Tibial nerve (tissue), 4 donors: ENCODE measurements around the gene GPC6. TPM values are rescaled to one million over a fixed set of nuclear protein-coding genes. Genes with fewer than 3 reads are reported as not detected.

ENCODE experiments used
- DNase-seq, 2 donors: peaks; one replicate each; pipeline ENCODE4 v3.0.0-alpha.2; 2019; ENCODE audit warnings: low spot score in 2 of 2
- H3K27ac ChIP-seq, 4 donors: fragments of 200-600 bp; sonication (generic) in 3 of 4; one replicate each; pipeline ENCODE4 v1.5.1; 2017 to 2019; ENCODE audit warnings: mild to moderate bottlenecking in 1 of 4
- H3K27me3 ChIP-seq, 2 donors: fragments of 200-600 bp; sonication (generic) in 1 of 2; one replicate each; pipeline versions ENCODE4 v1.5.1 to v1.6.0; 2017 to 2019
- H3K36me3 ChIP-seq, 3 donors: fragments of 200-600 bp; sonication (generic); one replicate each; pipeline ENCODE4 v1.5.1; 2018 to 2019
- H3K4me1 ChIP-seq, 4 donors: fragments of 200-600 bp; sonication (generic) in 3 of 4; one replicate each; pipeline ENCODE4 v1.5.1; 2017 to 2019
- H3K4me3 ChIP-seq, 4 donors: fragments of 200-600 bp; sonication (generic) in 3 of 4; one replicate each; pipeline ENCODE4 v1.5.1; 2017 to 2019; ENCODE audit warnings: mild to moderate bottlenecking in 1 of 4, moderate library complexity in 1 of 4
- H3K9me3 ChIP-seq, 4 donors: fragments of 200-600 bp; sonication (generic) in 3 of 4; one replicate each; pipeline ENCODE4 v1.5.1; 2017 to 2019
- EP300 ChIP-seq, 2 donors: sonication (generic); formaldehyde crosslinking; IDR thresholded peaks; one replicate each; pipeline ENCODE4 v1.6.1; 2017; ENCODE audit warnings: antibody characterized with exemption in 2 of 2, mild to moderate bottlenecking in 1 of 2
- POLR2A ChIP-seq, 2 donors: fragments of 450-650 bp; IDR thresholded peaks; one replicate each; pipeline ENCODE4 v1.6.1; 2017; ENCODE audit warnings: antibody characterized with exemption in 2 of 2, mild to moderate bottlenecking in 2 of 2, moderate library complexity in 2 of 2
- WGBS, 2 donors: methylation state at CpG; one replicate each; pipeline ENCODE4 v1.1.5; 2018; 5-methylcytosine and 5-hydroxymethylcytosine counted together
- total RNA-seq, 4 donors: library from RNA; depleted of rRNA; stranded (reverse); fragments of >200 nt; gene quantifications; one replicate each; pipeline ENCODE4 v1.1.0, GENCODE V29; 2016
- TF ChIP-seq, protein P1 (sequence below), 5 experiments: fragments of 200-600 bp in 3 of 5; fragments of 450-650 bp in 2 of 5; sonication (generic) in 3 of 5; IDR thresholded peaks; one replicate each; pipeline ENCODE4 v1.5.1; 2016 to 2019; ENCODE audit warnings: antibody characterized with exemption in 5 of 5, mild to moderate bottlenecking in 3 of 5, moderate library complexity in 2 of 5

The GPC6 gene
- total RNA-seq, 4 donors from 2014 or later = 21.9 to 39.5 (median 29.8) TPM

DNA sequence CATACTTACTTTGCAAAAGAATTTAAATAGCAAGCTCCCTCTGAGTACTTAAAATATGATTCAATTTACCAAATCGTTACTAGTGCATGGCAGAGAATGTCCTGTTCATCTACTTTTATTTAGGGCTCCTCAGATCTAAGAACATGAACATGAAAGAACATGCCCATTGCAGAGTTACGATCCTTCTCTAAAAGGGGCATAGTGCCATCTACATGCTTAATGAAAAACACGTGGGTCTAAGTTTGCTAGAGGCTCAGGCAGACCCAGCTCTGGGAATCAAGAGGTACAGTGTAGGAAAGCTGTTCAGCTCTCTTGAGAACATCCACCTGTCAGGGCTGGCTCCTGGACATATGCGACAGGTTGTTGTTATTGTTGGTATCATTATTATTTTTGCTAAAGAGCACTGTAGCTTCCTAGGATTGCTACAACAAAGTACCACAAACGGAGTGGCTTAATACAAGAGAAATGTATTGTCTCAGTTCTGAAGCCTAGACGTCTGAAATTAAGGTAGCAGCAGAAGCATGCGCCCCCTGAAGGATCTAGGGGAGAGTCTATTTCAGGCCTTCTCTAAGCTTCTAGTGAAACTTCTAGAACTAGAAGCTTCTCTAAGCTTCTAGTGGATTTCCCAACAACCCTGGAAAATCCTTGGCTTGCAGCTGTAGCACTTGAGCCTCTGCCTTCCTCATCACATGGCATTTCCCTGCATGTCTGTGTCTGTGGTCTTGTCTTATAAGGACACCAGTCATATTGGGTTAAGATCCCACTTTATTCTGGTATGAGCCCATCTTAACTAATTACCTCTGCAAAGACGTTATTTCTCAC is 1119.0 kb downstream of the GPC6 start:
- Histone ChIP-seq H3K36me3 (no peaks in the 10 kb centered on the region), H3K9me3 (no peaks in the 10 kb centered on the region), H3K4me1 (peaks cover 0 to 13% (median 6%) of the 10 kb centered on the region in 4 donors), H3K27me3 (no peaks in the 10 kb centered on the region), H3K4me3 (no peak overlapping the region), H3K27ac (no peak overlapping the region)
- 45 to 49% methylated on average over 8 of the region's 8 CpGs for WGBS, 2 donors
- TF ChIP-seq POLR2A (IDR thresholded peaks at IDR 0.05) = no peak
- no peak for TF ChIP-seq EP300 (IDR thresholded peaks at IDR 0.05)
- DNase-seq = no peak

DNA sequence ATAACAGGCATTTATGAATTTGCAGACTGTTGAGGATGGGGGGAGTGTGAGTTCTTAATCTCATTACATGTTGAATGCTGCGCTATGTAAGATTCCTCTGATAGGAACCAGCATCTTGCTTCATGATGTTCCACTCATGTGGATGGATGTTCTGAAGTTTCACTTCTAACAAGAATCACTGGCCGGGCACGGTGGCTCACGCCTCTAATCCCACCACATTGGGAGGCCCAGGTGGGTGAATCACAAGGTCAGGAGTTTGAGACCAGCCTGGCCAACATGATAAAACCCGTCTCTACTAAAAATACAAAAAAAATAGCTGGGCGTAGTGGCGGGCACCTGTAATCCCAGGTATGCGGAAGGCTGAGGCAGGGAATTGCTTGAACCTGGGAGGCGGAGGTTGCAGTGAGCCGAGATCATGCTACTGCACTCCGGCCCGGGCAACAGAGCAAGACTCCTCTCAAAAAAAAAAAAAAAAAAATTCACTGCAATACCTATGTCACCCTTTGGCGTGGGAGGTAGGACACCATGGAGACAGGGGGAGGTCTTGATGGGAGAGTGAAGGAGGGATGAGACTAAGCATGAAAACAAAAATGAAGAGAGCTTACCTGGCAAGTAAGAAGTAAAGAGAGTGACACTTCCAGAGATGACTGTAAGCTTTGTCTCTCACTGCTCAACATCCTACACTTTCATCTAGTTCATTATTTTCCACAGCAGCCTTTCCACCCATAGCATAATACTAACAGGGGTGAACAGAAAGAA is 1119.8 kb downstream of the GPC6 start:
- no peak overlapping the region for H3K4me3 ChIP-seq
- no peak overlapping the region for H3K27ac ChIP-seq
- H3K36me3 ChIP-seq = no peaks in the 10 kb centered on the region
- DNase-seq = no peak
- TF ChIP-seq EP300 (IDR thresholded peaks at IDR 0.05) (no peak), POLR2A (IDR thresholded peaks at IDR 0.05) (no peak)
- H3K27me3 ChIP-seq = no peaks in the 10 kb centered on the region
- peaks cover 0 to 13% (median 6%) of the 10 kb centered on the region in 4 donors for H3K4me1 ChIP-seq
- WGBS, 2 donors = 96 to 98% methylated on average over 13 of the region's 13 CpGs
- H3K9me3 ChIP-seq = no peaks in the 10 kb centered on the region

DNA sequence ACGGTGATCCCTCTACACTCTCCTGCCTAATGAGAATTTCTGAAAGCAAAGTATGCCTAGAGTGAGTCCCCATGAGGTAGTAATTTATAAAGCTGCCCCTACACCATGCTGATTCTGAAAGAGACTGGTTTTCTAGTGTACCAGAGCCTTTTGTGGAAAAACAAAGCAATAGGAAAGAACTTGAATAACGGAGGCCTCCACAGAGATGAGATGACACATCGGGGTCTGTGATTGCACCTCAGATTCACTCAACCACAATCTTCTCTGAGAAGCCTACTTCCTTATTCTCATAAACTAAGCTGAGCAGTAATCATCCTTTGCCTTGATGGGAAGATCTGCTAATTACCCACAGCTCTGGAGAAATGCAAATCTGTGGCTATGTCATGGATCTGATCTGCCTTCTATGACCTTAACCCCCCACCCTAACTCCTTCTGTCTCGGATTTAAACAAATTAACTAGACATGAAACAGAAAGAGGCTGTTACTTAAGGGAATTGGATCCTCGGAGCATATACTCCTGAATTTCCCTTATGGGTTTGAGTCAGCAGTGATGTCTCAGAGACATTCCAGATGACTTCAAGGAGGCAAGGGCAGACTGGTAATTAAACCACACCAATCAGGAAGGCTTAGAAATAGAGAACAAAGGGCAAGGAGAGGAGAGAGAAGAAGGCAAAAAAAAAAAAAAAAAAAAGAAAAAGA is 1124.8 kb downstream of the GPC6 start:
- no peaks in the 10 kb centered on the region for H3K9me3 ChIP-seq
- H3K4me1 ChIP-seq = no peaks in the 10 kb centered on the region
- no peaks in the 10 kb centered on the region for H3K36me3 ChIP-seq
- H3K27ac ChIP-seq = no peak overlapping the region
- TF ChIP-seq POLR2A (IDR thresholded peaks at IDR 0.05) (no peak), EP300 (IDR thresholded peaks at IDR 0.05) (no peak)
- TF ChIP-seq, protein P1, sequence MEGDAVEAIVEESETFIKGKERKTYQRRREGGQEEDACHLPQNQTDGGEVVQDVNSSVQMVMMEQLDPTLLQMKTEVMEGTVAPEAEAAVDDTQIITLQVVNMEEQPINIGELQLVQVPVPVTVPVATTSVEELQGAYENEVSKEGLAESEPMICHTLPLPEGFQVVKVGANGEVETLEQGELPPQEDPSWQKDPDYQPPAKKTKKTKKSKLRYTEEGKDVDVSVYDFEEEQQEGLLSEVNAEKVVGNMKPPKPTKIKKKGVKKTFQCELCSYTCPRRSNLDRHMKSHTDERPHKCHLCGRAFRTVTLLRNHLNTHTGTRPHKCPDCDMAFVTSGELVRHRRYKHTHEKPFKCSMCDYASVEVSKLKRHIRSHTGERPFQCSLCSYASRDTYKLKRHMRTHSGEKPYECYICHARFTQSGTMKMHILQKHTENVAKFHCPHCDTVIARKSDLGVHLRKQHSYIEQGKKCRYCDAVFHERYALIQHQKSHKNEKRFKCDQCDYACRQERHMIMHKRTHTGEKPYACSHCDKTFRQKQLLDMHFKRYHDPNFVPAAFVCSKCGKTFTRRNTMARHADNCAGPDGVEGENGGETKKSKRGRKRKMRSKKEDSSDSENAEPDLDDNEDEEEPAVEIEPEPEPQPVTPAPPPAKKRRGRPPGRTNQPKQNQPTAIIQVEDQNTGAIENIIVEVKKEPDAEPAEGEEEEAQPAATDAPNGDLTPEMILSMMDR (IDR thresholded peaks at IDR 0.05) = no peak
- H3K4me3 ChIP-seq = no peak overlapping the region
- DNase-seq = no peak
- WGBS, 2 donors = 55 to 66% methylated on average over 5 of the region's 5 CpGs
- no peaks in the 10 kb centered on the region for H3K27me3 ChIP-seq

DNA sequence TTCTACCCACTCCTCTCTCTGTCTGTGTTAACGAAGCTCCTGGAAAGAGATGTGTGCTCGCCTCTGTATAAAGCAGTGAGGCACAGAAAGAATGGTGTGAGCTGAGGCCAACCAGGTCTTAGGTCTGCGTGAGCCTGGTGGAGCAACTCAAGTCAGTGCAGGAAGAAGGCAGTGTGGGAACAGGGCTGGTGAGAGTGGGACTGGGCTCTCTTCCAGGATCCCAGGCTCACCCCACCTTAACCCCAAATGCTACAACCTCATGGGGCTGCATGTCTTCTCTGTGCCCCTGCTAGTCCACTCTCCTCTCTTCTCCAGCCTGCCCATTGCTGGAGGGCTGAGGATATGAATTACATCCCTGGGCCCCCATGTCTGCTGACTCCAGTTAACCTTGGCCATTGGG is 1125.5 kb downstream of the GPC6 start:
- WGBS, 2 donors = 83 to 93% methylated on average over 3 of the region's 3 CpGs

DNA sequence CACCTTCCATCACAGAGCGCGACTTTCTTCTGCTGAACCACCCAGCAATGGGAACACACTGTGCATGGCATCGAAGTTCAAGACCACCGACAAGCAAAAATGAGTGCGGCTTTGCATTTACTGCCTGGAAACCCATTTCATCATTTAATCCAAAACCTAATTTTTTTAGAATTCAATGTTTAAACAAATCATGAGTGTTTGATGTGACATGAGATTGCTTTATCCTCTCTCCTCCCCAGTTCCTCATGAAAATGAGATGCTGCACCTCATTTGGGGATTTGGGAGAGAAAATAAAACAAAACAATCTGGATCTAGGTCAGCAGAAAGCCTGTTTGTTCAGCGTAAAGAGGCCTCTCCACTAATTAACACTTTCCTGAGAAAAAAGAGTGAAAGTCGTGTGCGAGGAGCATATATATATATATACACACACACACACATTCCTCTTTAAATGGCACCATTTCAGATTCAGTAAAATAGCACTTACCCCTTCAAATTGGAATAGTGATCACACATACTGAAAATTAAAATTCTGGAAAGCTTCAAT is 1126.6 kb downstream of the GPC6 start:
- no peaks in the 10 kb centered on the region for H3K36me3 ChIP-seq
- no peaks in the 10 kb centered on the region for H3K4me1 ChIP-seq
- 91 to 94% methylated on average over 8 of the region's 8 CpGs for WGBS, 2 donors
- no peak for DNase-seq
- H3K4me3 ChIP-seq = no peak overlapping the region
- H3K9me3 ChIP-seq = no peaks in the 10 kb centered on the region
- H3K27me3 ChIP-seq = no peaks in the 10 kb centered on the region
- H3K27ac ChIP-seq = no peak overlapping the region
- TF ChIP-seq POLR2A (IDR thresholded peaks at IDR 0.05) (no peak), EP300 (IDR thresholded peaks at IDR 0.05) (no peak)
- TF ChIP-seq, protein P1 (IDR thresholded peaks at IDR 0.05) = no peak

More for the DNA sequence above, 1125.5 kb downstream of the GPC6 start:
- Histone ChIP-seq H3K36me3 (no peaks in the 10 kb centered on the region), H3K27me3 (no peaks in the 10 kb centered on the region), H3K27ac (no peak overlapping the region), H3K4me3 (no peak overlapping the region), H3K4me1 (no peaks in the 10 kb centered on the region), H3K9me3 (no peaks in the 10 kb centered on the region)
- no peak for TF ChIP-seq POLR2A (IDR thresholded peaks at IDR 0.05)
- TF ChIP-seq EP300 (IDR thresholded peaks at IDR 0.05) = no peak
- TF ChIP-seq, protein P1 (IDR thresholded peaks at IDR 0.05) = no peak
- no peak for DNase-seq
